Prostate gland (tissue), 2 donors: ENCODE results near the gene PROKR1. TPM values are rescaled to one million over a fixed set of nuclear protein-coding genes. Genes with fewer than 3 reads are reported as not detected.

ENCODE experiments used
- DNase-seq: peaks from one replicate; pipeline ENCODE4 v3.0.0-alpha.2; 2019; ENCODE audit warnings: low spot score
- H3K27ac ChIP-seq, 2 donors: fragments of 200-600 bp; sonication (generic); 2 replicates each; pipeline ENCODE4 v1.5.1; 2017 to 2019
- H3K27me3 ChIP-seq: fragments of 200-600 bp; sonication (generic); replicated peaks from 2 replicates; pipeline ENCODE4 v1.5.1; 2019; ENCODE audit not compliant: insufficient read depth
- H3K36me3 ChIP-seq, 2 donors: fragments of 200-600 bp; sonication (generic); 1 replicate in 1 of 2; 2 replicates in 1 of 2; pipeline versions ENCODE4 v1.5.1 to v1.8.1; 2017 to 2019
- H3K4me1 ChIP-seq: fragments of 200-600 bp; sonication (generic); replicated peaks from 2 replicates; pipeline ENCODE4 v1.5.1; 2019
- H3K4me3 ChIP-seq, 2 donors: fragments of 200-600 bp; sonication (generic); 2 replicates each; pipeline ENCODE4 v1.5.1; 2017 to 2019
- H3K9me3 ChIP-seq: fragments of 200-600 bp; sonication (generic); 2 replicates; pipeline ENCODE4 v1.5.1; 2017
- POLR2A ChIP-seq: fragments of 450-650 bp; IDR thresholded peaks from one replicate; pipeline ENCODE4 v1.6.1; 2016; ENCODE audit warnings: antibody characterized with exemption, mild to moderate bottlenecking
- POLR2AphosphoS5 ChIP-seq: sonication (generic); formaldehyde crosslinking; IDR thresholded peaks from one replicate; pipeline ENCODE4 v1.6.1; 2017; ENCODE audit warnings: antibody characterized with exemption
- WGBS: methylation state at CpG from one replicate; pipeline ENCODE4 v1.1.5; 2018; 5-methylcytosine and 5-hydroxymethylcytosine counted together
- intact Hi-C: fragments of 100-400 bp; cut with DNase I; formaldehyde crosslinking; loops from one replicate; pipeline ENCODE4 v1.14.2; 2022
- total RNA-seq, 2 donors: library from RNA; depleted of rRNA; stranded (reverse); fragments of >200 nt; gene quantifications; one replicate each; pipeline ENCODE4 v1.1.0, GENCODE V29; 2016
- TF ChIP-seq, protein P1 (sequence below), 4 experiments: fragments of 200-600 bp in 2 of 4; fragments of 450-650 bp in 2 of 4; sonication (generic) in 2 of 4; IDR thresholded peaks; 1 replicate in 3 of 4; 2 replicates in 1 of 4; pipeline ENCODE4 v1.5.1; 2016 to 2019; ENCODE audit warnings: antibody characterized with exemption in 4 of 4, mild to moderate bottlenecking in 2 of 4, moderate library complexity in 2 of 4

The PROKR1 gene
- total RNA-seq, 2 donors from 2014 or later: 0.40 TPM; not detected in 1

DNA sequence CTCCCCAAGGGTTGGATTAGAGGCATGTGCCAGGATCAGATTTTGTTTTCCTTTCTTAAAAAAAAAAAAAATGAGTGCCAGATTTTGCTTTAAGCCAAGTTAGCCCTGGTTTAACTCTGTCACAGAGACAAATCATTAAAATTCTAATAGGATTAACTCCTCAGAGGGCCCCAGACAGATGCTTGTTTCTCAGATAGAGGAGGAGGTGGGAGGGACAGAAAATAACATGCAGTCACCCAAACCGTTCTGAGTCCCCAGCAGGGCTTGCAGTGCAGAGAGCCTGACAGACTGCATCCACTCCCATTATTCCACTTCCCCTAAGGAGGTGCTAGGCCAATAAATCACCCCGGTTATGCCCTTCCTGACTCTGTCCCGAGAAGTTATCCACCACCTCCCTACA, 6.3 kb upstream of the PROKR1 start:
- no peaks in the 10 kb centered on the region for H3K36me3 ChIP-seq
- DNase-seq: no peak
- intact Hi-C loops: no loop called here
- no peaks in the 10 kb centered on the region for H3K27me3 ChIP-seq
- H3K4me3 ChIP-seq: no peak overlapping the region
- H3K4me1 ChIP-seq: no peaks in the 10 kb centered on the region
- H3K27ac ChIP-seq: no peak overlapping the region
- H3K9me3 ChIP-seq: no peaks in the 10 kb centered on the region
- TF ChIP-seq, protein P1, sequence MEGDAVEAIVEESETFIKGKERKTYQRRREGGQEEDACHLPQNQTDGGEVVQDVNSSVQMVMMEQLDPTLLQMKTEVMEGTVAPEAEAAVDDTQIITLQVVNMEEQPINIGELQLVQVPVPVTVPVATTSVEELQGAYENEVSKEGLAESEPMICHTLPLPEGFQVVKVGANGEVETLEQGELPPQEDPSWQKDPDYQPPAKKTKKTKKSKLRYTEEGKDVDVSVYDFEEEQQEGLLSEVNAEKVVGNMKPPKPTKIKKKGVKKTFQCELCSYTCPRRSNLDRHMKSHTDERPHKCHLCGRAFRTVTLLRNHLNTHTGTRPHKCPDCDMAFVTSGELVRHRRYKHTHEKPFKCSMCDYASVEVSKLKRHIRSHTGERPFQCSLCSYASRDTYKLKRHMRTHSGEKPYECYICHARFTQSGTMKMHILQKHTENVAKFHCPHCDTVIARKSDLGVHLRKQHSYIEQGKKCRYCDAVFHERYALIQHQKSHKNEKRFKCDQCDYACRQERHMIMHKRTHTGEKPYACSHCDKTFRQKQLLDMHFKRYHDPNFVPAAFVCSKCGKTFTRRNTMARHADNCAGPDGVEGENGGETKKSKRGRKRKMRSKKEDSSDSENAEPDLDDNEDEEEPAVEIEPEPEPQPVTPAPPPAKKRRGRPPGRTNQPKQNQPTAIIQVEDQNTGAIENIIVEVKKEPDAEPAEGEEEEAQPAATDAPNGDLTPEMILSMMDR (IDR thresholded peaks at IDR 0.05): no peak
- no peak for TF ChIP-seq POLR2A
- no peak for TF ChIP-seq POLR2AphosphoS5
- WGBS: 59% methylated on average over 3 of the region's 3 CpGs

DNA sequence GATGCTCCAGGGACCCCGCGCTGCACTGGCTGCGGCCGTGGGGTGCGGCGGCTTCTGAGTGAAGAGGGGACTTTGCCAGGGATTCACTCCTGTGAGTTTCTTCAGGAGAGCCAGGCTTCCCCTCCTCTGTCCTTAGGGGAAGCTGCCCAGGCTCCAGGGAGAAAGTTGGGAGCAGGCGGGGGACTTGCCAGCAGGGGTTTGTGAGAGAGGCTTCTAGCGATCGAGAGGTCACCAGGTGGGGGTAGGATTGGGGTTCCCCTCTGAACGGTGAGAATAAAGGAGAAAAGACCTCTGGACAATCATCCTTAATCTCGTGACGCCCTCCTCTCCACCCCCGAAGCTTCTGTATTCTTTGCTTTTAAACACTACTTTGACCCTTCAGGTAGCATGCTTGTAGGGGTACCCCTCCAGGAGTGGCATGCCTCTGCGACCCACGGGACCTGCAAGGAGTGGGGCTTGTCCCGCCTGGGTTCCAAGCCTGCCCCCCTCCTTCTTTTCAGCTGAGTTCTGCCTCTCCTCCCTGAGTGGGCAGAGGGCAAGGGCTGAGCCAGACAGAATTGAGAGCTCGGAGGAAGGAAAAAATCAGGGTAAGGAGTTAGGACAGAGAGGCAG, 601 bp downstream of the PROKR1 start:
- H3K27me3 ChIP-seq: no peaks in the 10 kb centered on the region
- intact Hi-C loops: no loop called here

DNA sequence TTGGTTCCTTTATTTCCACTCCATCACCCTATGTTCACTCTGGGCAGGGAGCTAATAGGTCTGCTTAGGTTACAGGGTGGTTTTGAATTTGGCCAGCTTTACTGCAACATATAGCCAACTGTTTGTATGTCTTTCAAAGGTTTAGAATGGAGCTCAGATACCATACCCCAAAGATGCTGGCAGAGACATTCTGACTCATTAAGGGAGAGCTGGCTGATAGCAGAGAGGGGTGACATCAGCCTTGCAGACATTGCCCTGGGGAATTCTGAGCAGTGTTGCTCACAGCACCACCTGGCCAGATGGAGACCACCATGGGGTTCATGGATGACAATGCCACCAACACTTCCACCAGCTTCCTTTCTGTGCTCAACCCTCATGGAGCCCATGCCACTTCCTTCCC, 2.1 kb downstream of the PROKR1 start:
- Histone ChIP-seq H3K4me1 (no peaks in the 10 kb centered on the region), H3K9me3 (no peaks in the 10 kb centered on the region), H3K4me3 (no peak overlapping the region), H3K27ac (no peak overlapping the region), H3K36me3 (no peaks in the 10 kb centered on the region), H3K27me3 (no peaks in the 10 kb centered on the region)
- intact Hi-C loops: no loop called here
- no peak for DNase-seq
- TF ChIP-seq POLR2A (no peak), POLR2AphosphoS5 (no peak)
- TF ChIP-seq, protein P1 (IDR thresholded peaks at IDR 0.05): no peak

More for the DNA sequence above, 601 bp downstream of the PROKR1 start:
- Histone ChIP-seq H3K36me3 (no peaks in the 10 kb centered on the region), H3K9me3 (no peaks in the 10 kb centered on the region), H3K4me1 (no peaks in the 10 kb centered on the region), H3K4me3 (peak overlapping the region; percentile 29 to 33), H3K27ac (no peak overlapping the region)
- 16% methylated on average over 15 of the region's 17 CpGs for WGBS
- TF ChIP-seq POLR2A (no peak), POLR2AphosphoS5 (no peak)
- TF ChIP-seq, protein P1 (IDR thresholded peaks at IDR 0.05): no peak
- no peak for DNase-seq

DNA sequence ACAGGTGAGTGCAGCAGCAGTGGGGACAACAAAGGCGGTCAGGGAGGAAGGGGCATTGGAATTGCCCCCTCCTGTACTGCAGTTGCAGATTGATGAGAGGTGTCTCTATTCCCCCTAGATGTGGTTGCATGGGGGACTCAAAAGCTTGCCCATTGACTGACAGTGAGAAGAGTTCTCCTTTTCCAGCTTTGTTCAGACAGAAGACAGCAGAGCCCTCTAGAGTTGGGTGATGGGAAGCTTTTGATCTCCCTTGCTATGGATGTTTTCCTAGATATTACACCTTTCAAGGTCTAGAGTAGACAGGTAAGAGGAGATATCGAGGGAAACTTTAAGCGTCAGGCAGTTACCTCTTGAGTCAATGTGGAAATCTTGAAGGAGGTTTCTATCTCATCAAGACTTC, 2.9 kb downstream of the PROKR1 start:
- intact Hi-C loops: no loop called here
- TF ChIP-seq POLR2AphosphoS5 (no peak), POLR2A (no peak)
- TF ChIP-seq, protein P1 (IDR thresholded peaks at IDR 0.05): no peak
- H3K27me3 ChIP-seq: no peaks in the 10 kb centered on the region
- 91% methylated on average over 3 of the region's 3 CpGs for WGBS
- no peaks in the 10 kb centered on the region for H3K4me1 ChIP-seq
- no peaks in the 10 kb centered on the region for H3K9me3 ChIP-seq
- DNase-seq: no peak
- H3K36me3 ChIP-seq: no peaks in the 10 kb centered on the region
- H3K27ac ChIP-seq: no peak overlapping the region
- H3K4me3 ChIP-seq: no peak overlapping the region

DNA sequence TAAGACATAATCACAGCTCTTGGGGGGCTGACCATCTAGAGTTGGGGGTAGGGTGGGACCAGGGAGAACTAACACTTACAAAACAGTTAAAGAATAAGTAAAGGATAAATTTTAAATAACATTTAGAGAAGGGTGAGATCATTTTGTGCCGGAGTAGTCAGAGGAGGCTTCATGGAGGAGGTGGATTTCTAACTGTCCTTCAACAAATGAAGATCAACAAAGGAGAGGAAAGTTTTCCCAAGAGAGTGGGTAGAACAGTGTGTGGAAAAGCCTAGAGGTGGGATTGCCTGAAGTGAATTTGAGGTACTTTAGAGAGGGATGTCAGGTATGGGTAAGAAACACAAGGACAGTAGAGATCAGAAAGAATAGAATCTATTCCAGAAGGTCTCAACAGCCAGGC, 7.3 kb downstream of the PROKR1 start:
- TF ChIP-seq, protein P1 (IDR thresholded peaks at IDR 0.05): no peak
- TF ChIP-seq POLR2A (no peak), POLR2AphosphoS5 (no peak)
- no peak for DNase-seq
- intact Hi-C loops: no loop called here
- Histone ChIP-seq H3K4me3 (no peak overlapping the region), H3K27me3 (no peaks in the 10 kb centered on the region), H3K4me1 (no peaks in the 10 kb centered on the region), H3K9me3 (no peaks in the 10 kb centered on the region), H3K36me3 (no peaks in the 10 kb centered on the region), H3K27ac (no peak overlapping the region)
- WGBS: 100% methylated on average over 1 of the region's 1 CpG
